Suprapubic skin (tissue), 4 donors: ENCODE measurements around the gene DTNB. TPM values are rescaled to one million over a fixed set of nuclear protein-coding genes. Genes with fewer than 3 reads are reported as not detected.
A peak's percentile ranks its signal among the peaks of the same experiment; 100 is the strongest.

ENCODE experiments used
- DNase-seq, 2 donors: peaks; one replicate each; pipeline ENCODE4 v3.0.0-alpha.2; 2019; ENCODE audit warnings: low spot score in 2 of 2
- H3K27ac ChIP-seq: fragments of 200-600 bp; sonication (generic); one replicate; pipeline ENCODE4 v1.5.1; 2019
- H3K27me3 ChIP-seq: fragments of 200-600 bp; sonication (generic); one replicate; pipeline ENCODE4 v1.5.1; 2019
- H3K36me3 ChIP-seq: fragments of 200-600 bp; sonication (generic); one replicate; pipeline ENCODE4 v1.5.1; 2019
- H3K4me1 ChIP-seq: fragments of 200-600 bp; sonication (generic); one replicate; pipeline ENCODE4 v1.5.1; 2019
- H3K4me3 ChIP-seq: fragments of 200-600 bp; sonication (generic); one replicate; pipeline ENCODE4 v1.5.1; 2019; ENCODE audit warnings: mild to moderate bottlenecking
- H3K9me3 ChIP-seq: fragments of 200-600 bp; sonication (generic); one replicate; pipeline ENCODE4 v1.5.1; 2019
- CTCF ChIP-seq, 2 donors: fragments of 200-600 bp in 1 of 2; fragments of 450-650 bp in 1 of 2; sonication (generic) in 1 of 2; IDR thresholded peaks; one replicate each; pipeline ENCODE4 v1.5.1; 2016 to 2019; ENCODE audit warnings: antibody characterized with exemption in 2 of 2, mild to moderate bottlenecking in 1 of 2, moderate library complexity in 1 of 2
- EP300 ChIP-seq: sonication (generic); formaldehyde crosslinking; IDR thresholded peaks from one replicate; pipeline ENCODE4 v1.6.1; 2017; ENCODE audit warnings: antibody characterized with exemption
- POLR2A ChIP-seq, 2 donors: fragments of 450-650 bp; IDR thresholded peaks; one replicate each; pipeline ENCODE4 v1.6.1; 2017; ENCODE audit warnings: antibody characterized with exemption in 2 of 2, mild to moderate bottlenecking in 2 of 2, moderate library complexity in 2 of 2
- POLR2AphosphoS5 ChIP-seq, 3 donors: sonication (generic); formaldehyde crosslinking; IDR thresholded peaks; one replicate each; pipeline ENCODE4 v1.6.1; 2017; ENCODE audit warnings: antibody characterized with exemption in 3 of 3
- WGBS: methylation state at CpG from one replicate; pipeline ENCODE4 v1.1.5; 2018; 5-methylcytosine and 5-hydroxymethylcytosine counted together
- total RNA-seq, 4 donors: library from RNA; depleted of rRNA; stranded (reverse); fragments of >200 nt; gene quantifications; one replicate each; pipeline ENCODE4 v1.1.0, GENCODE V29; 2016

The DTNB gene
- total RNA-seq, 4 donors from 2014 or later: 11.8 to 40.1 (median 24.1) TPM

- H3K4me1 ChIP-seq: peaks cover 22% of the 10 kb centered on the region
- H3K9me3 ChIP-seq: no peaks in the 10 kb centered on the region
- H3K27me3 ChIP-seq: no peaks in the 10 kb centered on the region
- no peak for DNase-seq
- peak overlapping the region; percentile 80 for H3K27ac ChIP-seq
- 18% methylated on average over 2 of the region's 2 CpGs for WGBS
- peaks cover 4% of the 10 kb centered on the region for H3K36me3 ChIP-seq
- H3K4me3 ChIP-seq: peak overlapping the region; percentile 7
- TF ChIP-seq EP300 (no peak), POLR2AphosphoS5 (IDR thresholded peaks at IDR 0.05) (no peak), POLR2A (IDR thresholded peaks at IDR 0.05) (no peak), CTCF (IDR thresholded peaks at IDR 0.05) (no peak)
Observed at GRCh38 chr2:25618676-25619075, 54.7 kb downstream of the DTNB start.

- H3K9me3 ChIP-seq: no peaks in the 10 kb centered on the region
- TF ChIP-seq EP300 (no peak), POLR2A (IDR thresholded peaks at IDR 0.05) (no peak), CTCF (IDR thresholded peaks at IDR 0.05) (no peak), POLR2AphosphoS5 (IDR thresholded peaks at IDR 0.05) (no peak)
- H3K4me1 ChIP-seq: peaks cover 22% of the 10 kb centered on the region
- no peaks in the 10 kb centered on the region for H3K36me3 ChIP-seq
- no peak overlapping the region for H3K4me3 ChIP-seq
- H3K27me3 ChIP-seq: no peaks in the 10 kb centered on the region
- DNase-seq: no peak
- 46% methylated on average over 7 of the region's 7 CpGs for WGBS
- H3K27ac ChIP-seq: peak overlapping the region; percentile 80
Observed at GRCh38 chr2:25617948-25618646, 55.3 kb downstream of the DTNB start.

- no peaks in the 10 kb centered on the region for H3K9me3 ChIP-seq
- H3K36me3 ChIP-seq: no peaks in the 10 kb centered on the region
- H3K4me3 ChIP-seq: no peak overlapping the region
- H3K27ac ChIP-seq: no peak overlapping the region
- peaks cover 22% of the 10 kb centered on the region for H3K4me1 ChIP-seq
- H3K27me3 ChIP-seq: no peaks in the 10 kb centered on the region
- no peak for DNase-seq
- TF ChIP-seq POLR2A (IDR thresholded peaks at IDR 0.05) (no peak), POLR2AphosphoS5 (IDR thresholded peaks at IDR 0.05) (no peak), EP300 (no peak)
Observed at GRCh38 chr2:25615920-25616319, 57.5 kb downstream of the DTNB start.

GRCh38 chr2:25615386-25615785 is 58.0 kb downstream of the DTNB start:
- no peaks in the 10 kb centered on the region for H3K9me3 ChIP-seq
- no peaks in the 10 kb centered on the region for H3K36me3 ChIP-seq
- H3K4me3 ChIP-seq: no peak overlapping the region
- no peak for DNase-seq
- 86% methylated on average over 5 of the region's 5 CpGs for WGBS
- H3K27me3 ChIP-seq: no peaks in the 10 kb centered on the region
- TF ChIP-seq POLR2A (IDR thresholded peaks at IDR 0.05) (no peak), POLR2AphosphoS5 (IDR thresholded peaks at IDR 0.05) (no peak), CTCF (IDR thresholded peaks at IDR 0.05) (no peak), EP300 (no peak)
- no peak overlapping the region for H3K27ac ChIP-seq
- H3K4me1 ChIP-seq: peaks cover 21% of the 10 kb centered on the region

- DNase-seq: no peak
- no peaks in the 10 kb centered on the region for H3K36me3 ChIP-seq
- H3K27me3 ChIP-seq: no peaks in the 10 kb centered on the region
- no peak for TF ChIP-seq CTCF (IDR thresholded peaks at IDR 0.05)
- TF ChIP-seq POLR2AphosphoS5 (IDR thresholded peaks at IDR 0.05): no peak
- TF ChIP-seq POLR2A (IDR thresholded peaks at IDR 0.05): no peak
- TF ChIP-seq EP300: no peak
- H3K9me3 ChIP-seq: no peaks in the 10 kb centered on the region
- 64% methylated on average over 8 of the region's 8 CpGs for WGBS
- no peak overlapping the region for H3K27ac ChIP-seq
- no peak overlapping the region for H3K4me3 ChIP-seq
- H3K4me1 ChIP-seq: peaks cover 17% of the 10 kb centered on the region
Observed at GRCh38 chr2:25614711-25615110, 58.7 kb downstream of the DTNB start.

- no peaks in the 10 kb centered on the region for H3K9me3 ChIP-seq
- no peak overlapping the region for H3K4me3 ChIP-seq
- no peaks in the 10 kb centered on the region for H3K27me3 ChIP-seq
- no peak overlapping the region for H3K27ac ChIP-seq
- no peak for TF ChIP-seq POLR2AphosphoS5 (IDR thresholded peaks at IDR 0.05)
- TF ChIP-seq CTCF (IDR thresholded peaks at IDR 0.05): no peak
- no peak for TF ChIP-seq EP300
- TF ChIP-seq POLR2A (IDR thresholded peaks at IDR 0.05): no peak
- no peaks in the 10 kb centered on the region for H3K4me1 ChIP-seq
- DNase-seq: no peak
- H3K36me3 ChIP-seq: no peaks in the 10 kb centered on the region
Observed at GRCh38 chr2:25608718-25609117, 64.7 kb downstream of the DTNB start.
